K562 (cell line): ENCODE results near the gene SLC5A2.

Experiments used
- CCAR2 ChIP-seq: fragments of 200-400 bp; formaldehyde crosslinking; IDR thresholded peaks from 2 replicates; pipeline ENCODE4 v1.6.1; 2017; ENCODE audit warnings: mild to moderate bottlenecking, low read depth, low read length
- CEBPB ChIP-seq: fragments of 450-650 bp; IDR thresholded peaks from 2 replicates; pipeline ENCODE4 v1.6.1; 2016; ENCODE audit warnings: missing genetic modification characterization, missing compliant biosample characterization
- EZH2 ChIP-seq: IDR thresholded peaks from 2 replicates; pipeline ENCODE4 v1.6.1; 2012; ENCODE audit warnings: low read depth, mild to moderate bottlenecking, inconsistent platforms, low read length, borderline replicate concordance
- HDAC6 ChIP-seq: IDR thresholded peaks from 2 replicates; pipeline ENCODE4 v1.6.1; 2012; ENCODE audit warnings: low read depth, mild to moderate bottlenecking, control low read depth, inconsistent platforms, low read length, moderate library complexity
- KHSRP ChIP-seq: fragments of 450-650 bp; IDR thresholded peaks from 2 replicates; pipeline ENCODE4 v1.6.1; 2017
- MED1 ChIP-seq: sonication (generic); formaldehyde crosslinking; IDR thresholded peaks from 2 replicates; pipeline ENCODE4 v1.8.1; 2023; ENCODE audit warnings: missing genetic modification reagents, borderline replicate concordance
- NR1H2 ChIP-seq: sonication (generic); formaldehyde crosslinking; IDR thresholded peaks from 2 replicates; pipeline ENCODE4 v1.4.0; 2020; ENCODE audit warnings: mild to moderate bottlenecking, missing genetic modification reagents
- NR2C2 ChIP-seq, 2 experiments: fragments of 200-800 bp in 1 of 2; sonication (Bioruptor generic) in 1 of 2; sonication (generic) in 1 of 2; formaldehyde crosslinking in 1 of 2; IDR thresholded peaks; 2 replicates each; pipeline versions ENCODE4 v1.6.1 to v1.8.0; 2016 to 2022; ENCODE audit warnings: mild to moderate bottlenecking in 1 of 2, missing compliant biosample characterization in 1 of 2, missing genetic modification characterization in 1 of 2, missing genetic modification reagents in 1 of 2
- POLR2A ChIP-seq: fragments of 450-650 bp; conservative IDR thresholded peaks from 2 replicates; pipeline ENCODE4 v1.6.1; 2016
- SIX5 ChIP-seq, 2 experiments: IDR thresholded peaks; 2 replicates each; pipeline ENCODE4 v1.6.1; 2011; ENCODE audit warnings: low read length in 2 of 2, borderline replicate concordance in 1 of 2, low read depth in 1 of 2, mild to moderate bottlenecking in 1 of 2, moderate library complexity in 1 of 2; ENCODE audit not compliant: insufficient read depth in 1 of 2
- TF ChIP-seq, protein P1 (sequence below): fragments of 250-450 bp; sonication (Bioruptor Pico); IDR thresholded peaks from 2 replicates; pipeline ENCODE4 v1.4.0; 2020; ENCODE audit warnings: mild to moderate bottlenecking
- TF ChIP-seq, protein P2 (sequence below): fragments of 250-450 bp; sonication (Bioruptor Pico); IDR thresholded peaks from 2 replicates; pipeline ENCODE4 v1.8.0; 2021; ENCODE audit warnings: moderate library complexity, mild to moderate bottlenecking, inconsistent platforms
- TF ChIP-seq, protein P3 (sequence below), 3 experiments: IDR thresholded peaks in 2 of 3; conservative IDR thresholded peaks in 1 of 3; 2 replicates each; pipeline ENCODE4 v1.5.1; 2011 to 2012; ENCODE audit warnings: low read length in 3 of 3, mild to moderate bottlenecking in 3 of 3, control low read depth in 2 of 3, improper control_type of control experiment in 1 of 3, inconsistent platforms in 1 of 3, low read depth in 1 of 3, mixed read lengths in 1 of 3, moderate library complexity in 1 of 3; ENCODE audit not compliant: insufficient read depth in 2 of 3
- TF ChIP-seq, protein P4 (sequence below): sonication (generic); formaldehyde crosslinking; IDR thresholded peaks from 2 replicates; pipeline ENCODE4 v1.8.1; 2023; ENCODE audit warnings: mild to moderate bottlenecking, missing genetic modification reagents

DNA sequence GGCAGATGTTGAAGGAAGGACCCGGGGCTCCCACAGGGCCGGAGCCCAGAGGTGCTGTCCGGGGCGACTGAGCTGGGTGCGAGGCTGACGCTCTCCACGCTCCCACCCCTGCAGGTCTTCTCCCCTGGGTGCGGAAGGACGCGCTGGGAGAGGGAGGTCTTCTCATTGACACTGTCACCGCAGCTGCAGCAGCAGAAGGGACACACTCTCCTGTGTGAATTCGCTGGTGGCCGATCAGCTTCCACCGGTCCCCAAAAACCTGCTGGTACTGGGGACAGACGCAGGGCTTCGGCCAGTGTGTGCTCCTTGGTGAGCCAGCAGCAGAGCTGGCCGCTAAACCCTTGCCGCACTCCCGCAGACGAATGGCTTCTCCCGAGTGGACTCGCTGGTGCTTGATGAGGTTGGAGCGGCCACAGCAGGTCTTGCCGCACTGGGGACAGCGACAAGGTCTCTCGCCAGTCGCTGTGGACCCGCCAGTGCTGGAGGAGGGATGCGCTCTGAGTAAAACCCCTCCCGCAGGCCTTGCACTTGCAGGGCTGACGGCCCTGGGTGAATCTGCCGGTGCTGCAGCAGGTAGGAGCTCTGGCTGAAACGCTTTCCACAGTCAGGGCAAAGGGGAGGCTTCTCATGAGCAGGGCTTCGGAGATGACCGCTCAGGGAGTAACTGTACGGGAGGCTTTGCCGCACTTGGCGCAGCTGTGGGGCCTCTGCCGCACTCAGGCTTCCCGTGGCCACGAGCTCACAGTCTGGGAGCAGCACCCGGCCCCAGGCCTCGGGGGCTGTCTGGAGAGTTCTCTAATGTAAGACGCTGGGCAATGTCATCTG is 46.5 kb upstream of the SLC5A2 start:
- TF ChIP-seq EZH2 (no peak), CEBPB (tag) (no peak), SIX5 (IDR thresholded peaks at IDR 0.05; ENCODE audit: borderline replicate concordance in 1 of 2, insufficient read depth in 1 of 2, low read depth in 1 of 2, low read length in 2 of 2) (no peak), HDAC6 (no peak), NR1H2 (CRISPR knock-in tag) (no peak), KHSRP (no peak), CCAR2 (no peak), NR2C2 (CRISPR knock-in tag; IDR thresholded peaks at IDR 0.05) (no peak), NR2C2 (tag; IDR thresholded peaks at IDR 0.05) (no peak), POLR2A (no peak), MED1 (CRISPR knock-in tag) (no peak)
- TF ChIP-seq, protein P1, sequence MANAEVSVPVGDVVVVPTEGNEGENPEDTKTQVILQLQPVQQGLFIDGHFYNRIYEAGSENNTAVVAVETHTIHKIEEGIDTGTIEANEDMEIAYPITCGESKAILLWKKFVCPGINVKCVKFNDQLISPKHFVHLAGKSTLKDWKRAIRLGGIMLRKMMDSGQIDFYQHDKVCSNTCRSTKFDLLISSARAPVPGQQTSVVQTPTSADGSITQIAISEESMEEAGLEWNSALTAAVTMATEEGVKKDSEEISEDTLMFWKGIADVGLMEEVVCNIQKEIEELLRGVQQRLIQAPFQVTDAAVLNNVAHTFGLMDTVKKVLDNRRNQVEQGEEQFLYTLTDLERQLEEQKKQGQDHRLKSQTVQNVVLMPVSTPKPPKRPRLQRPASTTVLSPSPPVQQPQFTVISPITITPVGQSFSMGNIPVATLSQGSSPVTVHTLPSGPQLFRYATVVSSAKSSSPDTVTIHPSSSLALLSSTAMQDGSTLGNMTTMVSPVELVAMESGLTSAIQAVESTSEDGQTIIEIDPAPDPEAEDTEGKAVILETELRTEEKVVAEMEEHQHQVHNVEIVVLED: no peak
- TF ChIP-seq, protein P2, sequence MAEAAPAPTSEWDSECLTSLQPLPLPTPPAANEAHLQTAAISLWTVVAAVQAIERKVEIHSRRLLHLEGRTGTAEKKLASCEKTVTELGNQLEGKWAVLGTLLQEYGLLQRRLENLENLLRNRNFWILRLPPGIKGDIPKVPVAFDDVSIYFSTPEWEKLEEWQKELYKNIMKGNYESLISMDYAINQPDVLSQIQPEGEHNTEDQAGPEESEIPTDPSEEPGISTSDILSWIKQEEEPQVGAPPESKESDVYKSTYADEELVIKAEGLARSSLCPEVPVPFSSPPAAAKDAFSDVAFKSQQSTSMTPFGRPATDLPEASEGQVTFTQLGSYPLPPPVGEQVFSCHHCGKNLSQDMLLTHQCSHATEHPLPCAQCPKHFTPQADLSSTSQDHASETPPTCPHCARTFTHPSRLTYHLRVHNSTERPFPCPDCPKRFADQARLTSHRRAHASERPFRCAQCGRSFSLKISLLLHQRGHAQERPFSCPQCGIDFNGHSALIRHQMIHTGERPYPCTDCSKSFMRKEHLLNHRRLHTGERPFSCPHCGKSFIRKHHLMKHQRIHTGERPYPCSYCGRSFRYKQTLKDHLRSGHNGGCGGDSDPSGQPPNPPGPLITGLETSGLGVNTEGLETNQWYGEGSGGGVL (CRISPR knock-in tag): no peak
- TF ChIP-seq, protein P3, sequence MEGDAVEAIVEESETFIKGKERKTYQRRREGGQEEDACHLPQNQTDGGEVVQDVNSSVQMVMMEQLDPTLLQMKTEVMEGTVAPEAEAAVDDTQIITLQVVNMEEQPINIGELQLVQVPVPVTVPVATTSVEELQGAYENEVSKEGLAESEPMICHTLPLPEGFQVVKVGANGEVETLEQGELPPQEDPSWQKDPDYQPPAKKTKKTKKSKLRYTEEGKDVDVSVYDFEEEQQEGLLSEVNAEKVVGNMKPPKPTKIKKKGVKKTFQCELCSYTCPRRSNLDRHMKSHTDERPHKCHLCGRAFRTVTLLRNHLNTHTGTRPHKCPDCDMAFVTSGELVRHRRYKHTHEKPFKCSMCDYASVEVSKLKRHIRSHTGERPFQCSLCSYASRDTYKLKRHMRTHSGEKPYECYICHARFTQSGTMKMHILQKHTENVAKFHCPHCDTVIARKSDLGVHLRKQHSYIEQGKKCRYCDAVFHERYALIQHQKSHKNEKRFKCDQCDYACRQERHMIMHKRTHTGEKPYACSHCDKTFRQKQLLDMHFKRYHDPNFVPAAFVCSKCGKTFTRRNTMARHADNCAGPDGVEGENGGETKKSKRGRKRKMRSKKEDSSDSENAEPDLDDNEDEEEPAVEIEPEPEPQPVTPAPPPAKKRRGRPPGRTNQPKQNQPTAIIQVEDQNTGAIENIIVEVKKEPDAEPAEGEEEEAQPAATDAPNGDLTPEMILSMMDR (IDR thresholded peaks at IDR 0.05 in 2 of 3, conservative IDR thresholded peaks at IDR 0.05 in 1 of 3; ENCODE audit: insufficient read depth in 2 of 3, low read depth in 1 of 3, low read length in 3 of 3): no peak
- TF ChIP-seq, protein P4, sequence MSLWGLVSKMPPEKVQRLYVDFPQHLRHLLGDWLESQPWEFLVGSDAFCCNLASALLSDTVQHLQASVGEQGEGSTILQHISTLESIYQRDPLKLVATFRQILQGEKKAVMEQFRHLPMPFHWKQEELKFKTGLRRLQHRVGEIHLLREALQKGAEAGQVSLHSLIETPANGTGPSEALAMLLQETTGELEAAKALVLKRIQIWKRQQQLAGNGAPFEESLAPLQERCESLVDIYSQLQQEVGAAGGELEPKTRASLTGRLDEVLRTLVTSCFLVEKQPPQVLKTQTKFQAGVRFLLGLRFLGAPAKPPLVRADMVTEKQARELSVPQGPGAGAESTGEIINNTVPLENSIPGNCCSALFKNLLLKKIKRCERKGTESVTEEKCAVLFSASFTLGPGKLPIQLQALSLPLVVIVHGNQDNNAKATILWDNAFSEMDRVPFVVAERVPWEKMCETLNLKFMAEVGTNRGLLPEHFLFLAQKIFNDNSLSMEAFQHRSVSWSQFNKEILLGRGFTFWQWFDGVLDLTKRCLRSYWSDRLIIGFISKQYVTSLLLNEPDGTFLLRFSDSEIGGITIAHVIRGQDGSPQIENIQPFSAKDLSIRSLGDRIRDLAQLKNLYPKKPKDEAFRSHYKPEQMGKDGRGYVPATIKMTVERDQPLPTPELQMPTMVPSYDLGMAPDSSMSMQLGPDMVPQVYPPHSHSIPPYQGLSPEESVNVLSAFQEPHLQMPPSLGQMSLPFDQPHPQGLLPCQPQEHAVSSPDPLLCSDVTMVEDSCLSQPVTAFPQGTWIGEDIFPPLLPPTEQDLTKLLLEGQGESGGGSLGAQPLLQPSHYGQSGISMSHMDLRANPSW (CRISPR knock-in tag): no peak
